GM23338 (cell line): ENCODE measurements around the gene FOXJ2. TPM values are rescaled to one million over a fixed set of nuclear protein-coding genes. Genes with fewer than 3 reads are reported as not detected.
A peak's percentile ranks its signal among the peaks of the same experiment; 100 is the strongest.
"Not testable (repeated sequence)": the region's sequence is repeated elsewhere in the genome, so short reads cannot be mapped to it uniquely, and the experiment has no call there.

Experiments
- ATAC-seq: fragments of 200-7000 bp; cut with Tn5 transposase; 3 replicates; pipeline ENCODE4 v1.9.1; 2020
- DNase-seq: peaks from one replicate; pipeline ENCODE4 v3.0.0-alpha.2; 2015; ENCODE audit warnings: low spot score
- H2AFZ ChIP-seq: fragments of 200-600 bp; sonication (generic); 2 replicates; pipeline ENCODE4 v1.8.0; 2016; ENCODE audit warnings: antibody characterized with exemption, mild to moderate bottlenecking, moderate library complexity
- H3F3A ChIP-seq: fragments of 200-600 bp; sonication (generic); replicated peaks from 2 replicates; pipeline ENCODE4 v1.8.0; 2017; ENCODE audit warnings: antibody characterized with exemption, mixed run types, low read depth
- H3K27ac ChIP-seq: fragments of 200-600 bp; sonication (generic); 2 replicates; pipeline ENCODE4 v1.6.1; 2016; ENCODE audit warnings: low read depth
- H3K27me3 ChIP-seq: fragments of 200-600 bp; sonication (generic); 2 replicates; pipeline ENCODE4 v1.8.0; 2016; ENCODE audit warnings: mild to moderate bottlenecking, mixed run types, moderate library complexity; ENCODE audit not compliant: insufficient read depth
- H3K36me3 ChIP-seq: fragments of 200-600 bp; sonication (generic); 2 replicates; pipeline ENCODE4 v1.8.0; 2016; ENCODE audit warnings: mild to moderate bottlenecking; ENCODE audit not compliant: insufficient read depth
- H3K4me1 ChIP-seq: fragments of 200-600 bp; sonication (generic); 2 replicates; pipeline ENCODE4 v1.8.0; 2016; ENCODE audit warnings: mild to moderate bottlenecking, moderate library complexity; ENCODE audit not compliant: insufficient read depth
- H3K4me2 ChIP-seq: fragments of 200-600 bp; sonication (generic); 2 replicates; pipeline ENCODE4 v1.7.1; 2017; ENCODE audit warnings: mixed run types
- H3K4me3 ChIP-seq: fragments of 200-600 bp; sonication (generic); 2 replicates; pipeline ENCODE4 v1.6.1; 2016; ENCODE audit warnings: mixed run types
- H3K79me2 ChIP-seq: fragments of 200-600 bp; sonication (generic); replicated peaks from 2 replicates; pipeline ENCODE4 v1.8.0; 2017; ENCODE audit warnings: mild to moderate bottlenecking; ENCODE audit not compliant: insufficient read depth
- H3K9me2 ChIP-seq: fragments of 200-600 bp; sonication (generic); 2 replicates; pipeline ENCODE4 v1.8.0; 2017; ENCODE audit not compliant: insufficient read depth
- H4K20me1 ChIP-seq: fragments of 200-600 bp; sonication (generic); replicated peaks from 2 replicates; pipeline ENCODE4 v1.8.0; 2017; ENCODE audit warnings: mild to moderate bottlenecking; ENCODE audit not compliant: insufficient read depth
- H3K27ac Mint-ChIP-seq: 2 replicates; pipeline ENCODE4 v1.8.0; 2020; ENCODE audit warnings: inconsistent platforms, mild to moderate bottlenecking, moderate library complexity, mixed read lengths
- H3K27me3 Mint-ChIP-seq: 3 replicates; pipeline ENCODE4 v1.8.0; 2022; ENCODE audit warnings: low read depth, mild to moderate bottlenecking, moderate library complexity, mixed read lengths, inconsistent platforms; ENCODE audit not compliant: insufficient read depth, poor library complexity
- H3K36me3 Mint-ChIP-seq: 3 replicates; pipeline ENCODE4 v1.8.0; 2021; ENCODE audit warnings: low read depth, mild to moderate bottlenecking, inconsistent platforms, moderate library complexity, mixed read lengths
- H3K4me1 Mint-ChIP-seq: 3 replicates; pipeline ENCODE4 v1.8.0; 2020; ENCODE audit warnings: mild to moderate bottlenecking, inconsistent platforms, mixed read lengths
- H3K4me3 Mint-ChIP-seq: 3 replicates; pipeline ENCODE4 v1.8.0; 2021; ENCODE audit warnings: moderate library complexity, mild to moderate bottlenecking, inconsistent platforms, mixed read lengths
- H3K9me3 Mint-ChIP-seq: 3 replicates; pipeline ENCODE4 v1.8.0; 2020; ENCODE audit warnings: moderate library complexity, mild to moderate bottlenecking, inconsistent platforms, mixed read lengths
- CREB1 ChIP-seq: fragments of 250-450 bp; sonication (Bioruptor Pico); IDR thresholded peaks from 2 replicates; pipeline ENCODE4 v1.5.0; 2020; ENCODE audit warnings: low read depth, mild to moderate bottlenecking, moderate library complexity
- ZNF114 ChIP-seq: fragments of 250-450 bp; sonication (Bioruptor Pico); IDR thresholded peaks from 2 replicates; pipeline ENCODE4 v1.5.0; 2020; ENCODE audit warnings: mild to moderate bottlenecking, moderate library complexity
- polyA plus RNA-seq: library from polyadenylated mRNA; unstranded; fragments of >200 nt; fragmentation: Nextera tagmentation; extraction: Ambion mirVana; gene quantifications from 2 replicates; pipeline ENCODE4 v1.2.1, GENCODE V29; 2016
- total RNA-seq: library from RNA; depleted of rRNA; stranded (reverse); fragments of >200 nt; shearing (Covaris generic); gene quantifications from 2 replicates; pipeline ENCODE4 v1.2.3, GENCODE V29; 2014
- TF ChIP-seq, protein P1 (sequence below): IDR thresholded peaks from 2 replicates; pipeline ENCODE4 v1.6.1; 2016; ENCODE audit warnings: antibody characterized with exemption
- TF ChIP-seq, protein P2 (sequence below): IDR thresholded peaks from one replicate; pipeline ENCODE4 v1.6.1; 2018; ENCODE audit warnings: antibody characterized with exemption; ENCODE audit not compliant: unreplicated experiment

Gene FOXJ2
- total and polyA plus RNA-seq, 2 experiments from 2014 or later = 4.9 to 10.4 TPM

GRCh38 chr12:8014836-8015235, 17.7 kb upstream of the FOXJ2 start:
- H2AFZ ChIP-seq = no peak overlapping the region
- H3K79me2 ChIP-seq = peaks cover 6% of the 10 kb centered on the region
- Mint-ChIP-seq H3K4me1 (peaks cover 7% of the 10 kb centered on the region), H3K4me3 (no peak overlapping the region), H3K27ac (no peak overlapping the region), H3K9me3 (no peaks in the 10 kb centered on the region), H3K27me3 (peaks cover 4% of the 10 kb centered on the region), H3K36me3 (peaks cover 9% of the 10 kb centered on the region; the same call in 2 of the 3 replicates)
- TF ChIP-seq CREB1 (CRISPR knock-in tag) = no peak
- TF ChIP-seq, protein P1, sequence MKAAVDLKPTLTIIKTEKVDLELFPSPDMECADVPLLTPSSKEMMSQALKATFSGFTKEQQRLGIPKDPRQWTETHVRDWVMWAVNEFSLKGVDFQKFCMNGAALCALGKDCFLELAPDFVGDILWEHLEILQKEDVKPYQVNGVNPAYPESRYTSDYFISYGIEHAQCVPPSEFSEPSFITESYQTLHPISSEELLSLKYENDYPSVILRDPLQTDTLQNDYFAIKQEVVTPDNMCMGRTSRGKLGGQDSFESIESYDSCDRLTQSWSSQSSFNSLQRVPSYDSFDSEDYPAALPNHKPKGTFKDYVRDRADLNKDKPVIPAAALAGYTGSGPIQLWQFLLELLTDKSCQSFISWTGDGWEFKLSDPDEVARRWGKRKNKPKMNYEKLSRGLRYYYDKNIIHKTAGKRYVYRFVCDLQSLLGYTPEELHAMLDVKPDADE = no peak
- no peak for TF ChIP-seq ZNF114 (CRISPR knock-in tag)
- TF ChIP-seq, protein P2, sequence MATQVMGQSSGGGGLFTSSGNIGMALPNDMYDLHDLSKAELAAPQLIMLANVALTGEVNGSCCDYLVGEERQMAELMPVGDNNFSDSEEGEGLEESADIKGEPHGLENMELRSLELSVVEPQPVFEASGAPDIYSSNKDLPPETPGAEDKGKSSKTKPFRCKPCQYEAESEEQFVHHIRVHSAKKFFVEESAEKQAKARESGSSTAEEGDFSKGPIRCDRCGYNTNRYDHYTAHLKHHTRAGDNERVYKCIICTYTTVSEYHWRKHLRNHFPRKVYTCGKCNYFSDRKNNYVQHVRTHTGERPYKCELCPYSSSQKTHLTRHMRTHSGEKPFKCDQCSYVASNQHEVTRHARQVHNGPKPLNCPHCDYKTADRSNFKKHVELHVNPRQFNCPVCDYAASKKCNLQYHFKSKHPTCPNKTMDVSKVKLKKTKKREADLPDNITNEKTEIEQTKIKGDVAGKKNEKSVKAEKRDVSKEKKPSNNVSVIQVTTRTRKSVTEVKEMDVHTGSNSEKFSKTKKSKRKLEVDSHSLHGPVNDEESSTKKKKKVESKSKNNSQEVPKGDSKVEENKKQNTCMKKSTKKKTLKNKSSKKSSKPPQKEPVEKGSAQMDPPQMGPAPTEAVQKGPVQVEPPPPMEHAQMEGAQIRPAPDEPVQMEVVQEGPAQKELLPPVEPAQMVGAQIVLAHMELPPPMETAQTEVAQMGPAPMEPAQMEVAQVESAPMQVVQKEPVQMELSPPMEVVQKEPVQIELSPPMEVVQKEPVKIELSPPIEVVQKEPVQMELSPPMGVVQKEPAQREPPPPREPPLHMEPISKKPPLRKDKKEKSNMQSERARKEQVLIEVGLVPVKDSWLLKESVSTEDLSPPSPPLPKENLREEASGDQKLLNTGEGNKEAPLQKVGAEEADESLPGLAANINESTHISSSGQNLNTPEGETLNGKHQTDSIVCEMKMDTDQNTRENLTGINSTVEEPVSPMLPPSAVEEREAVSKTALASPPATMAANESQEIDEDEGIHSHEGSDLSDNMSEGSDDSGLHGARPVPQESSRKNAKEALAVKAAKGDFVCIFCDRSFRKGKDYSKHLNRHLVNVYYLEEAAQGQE = peak; percentile 81
- no peak overlapping the region for H3K27ac ChIP-seq
- peaks cover 3% of the 10 kb centered on the region for H3K36me3 ChIP-seq
- ATAC-seq (no peak), DNase-seq (no peak)
- H3K9me2 ChIP-seq = no peaks in the 10 kb centered on the region
- no peaks in the 10 kb centered on the region for H4K20me1 ChIP-seq
- H3K4me1 ChIP-seq = no peaks in the 10 kb centered on the region
- peaks cover 7% of the 10 kb centered on the region; the same call in 1 of the 2 replicates for H3F3A ChIP-seq
- no peaks in the 10 kb centered on the region for H3K27me3 ChIP-seq
- no peak overlapping the region for H3K4me2 ChIP-seq
- H3K4me3 ChIP-seq = no peak overlapping the region

- H3K4me1 Mint-ChIP-seq, H3K9me3 Mint-ChIP-seq, H3K36me3 ChIP-seq, H4K20me1 ChIP-seq, H3K36me3 Mint-ChIP-seq, H3K27ac Mint-ChIP-seq, H3K4me1 ChIP-seq, DNase-seq, H3K9me2 ChIP-seq, H3K79me2 ChIP-seq, H3K27ac ChIP-seq, ATAC-seq, H3F3A ChIP-seq, H3K27me3 Mint-ChIP-seq, H3K27me3 ChIP-seq: not testable (repeated sequence)
- peak overlapping the region; percentile 3 for H2AFZ ChIP-seq
- H3K4me2 ChIP-seq = peak overlapping the region; percentile 91
- peak overlapping the region; percentile 82 for H3K4me3 Mint-ChIP-seq
- peak overlapping the region; percentile 81 for H3K4me3 ChIP-seq
These were observed 14.3 kb upstream of the FOXJ2 start for GRCh38 chr12:8018213-8018612.
